HEK293 (cell line): ENCODE data around the gene AQP12A.
"Not testable (repeated sequence)": the region's sequence is repeated elsewhere in the genome, so short reads cannot be mapped to it uniquely, and the experiment has no call there.

ENCODE experiments used
- CTCF ChIA-PET: fragments of 350-600 bp; formaldehyde crosslinking; extraction: SDS; loops from one replicate; lab custom pipeline; 2021; ENCODE audit warnings: antibody characterized with exemption; lab: Yijun Ruan, JAX
- POLR2A ChIA-PET: fragments of 300-600 bp; formaldehyde crosslinking; extraction: SDS; loops from one replicate; lab custom pipeline; 2020; ENCODE audit warnings: antibody characterized with exemption, inconsistent platforms; lab: Yijun Ruan, JAX
- H3K27ac ChIP-seq: fragments of 200-500 bp; sonication (Bioruptor generic); 2 replicates; pipeline ENCODE4 v1.5.1; 2014; ENCODE audit warnings: low read depth, low read length, control low read depth, inconsistent platforms; ENCODE audit errors: extremely low read depth
- H3K36me3 ChIP-seq, 2 experiments: fragments of 200-500 bp in 1 of 2; sonication (Bioruptor generic) in 1 of 2; 1 replicate in 1 of 2; 2 replicates in 1 of 2; pipeline ENCODE4 v1.5.1; 2014 to 2017; ENCODE audit warnings: inconsistent platforms in 2 of 2, low read length in 2 of 2; ENCODE audit not compliant: control insufficient read depth in 2 of 2, insufficient read depth in 1 of 2
- H3K4me1 ChIP-seq: fragments of 200-500 bp; sonication (Bioruptor generic); 2 replicates; pipeline ENCODE4 v1.5.1; 2014; ENCODE audit warnings: mild to moderate bottlenecking, low read length, inconsistent platforms; ENCODE audit not compliant: control insufficient read depth, insufficient read depth
- H3K4me3 ChIP-seq: 2 replicates; pipeline ENCODE4 v1.5.1; 2011; ENCODE audit warnings: low read depth, mild to moderate bottlenecking, control low read depth, low read length, moderate library complexity
- H3K9me3 ChIP-seq: fragments of 200-500 bp; sonication (Bioruptor generic); 2 replicates; pipeline ENCODE4 v1.5.1; 2014; ENCODE audit warnings: low read depth, low read length, inconsistent platforms; ENCODE audit not compliant: control insufficient read depth, insufficient read depth
- ZNF335 ChIP-seq: fragments of 450-650 bp; formaldehyde crosslinking; conservative IDR thresholded peaks from 2 replicates; pipeline ENCODE4 v1.5.1; 2016; ENCODE audit warnings: missing biosample characterization, missing genetic modification characterization

Gene AQP12A

DNA sequence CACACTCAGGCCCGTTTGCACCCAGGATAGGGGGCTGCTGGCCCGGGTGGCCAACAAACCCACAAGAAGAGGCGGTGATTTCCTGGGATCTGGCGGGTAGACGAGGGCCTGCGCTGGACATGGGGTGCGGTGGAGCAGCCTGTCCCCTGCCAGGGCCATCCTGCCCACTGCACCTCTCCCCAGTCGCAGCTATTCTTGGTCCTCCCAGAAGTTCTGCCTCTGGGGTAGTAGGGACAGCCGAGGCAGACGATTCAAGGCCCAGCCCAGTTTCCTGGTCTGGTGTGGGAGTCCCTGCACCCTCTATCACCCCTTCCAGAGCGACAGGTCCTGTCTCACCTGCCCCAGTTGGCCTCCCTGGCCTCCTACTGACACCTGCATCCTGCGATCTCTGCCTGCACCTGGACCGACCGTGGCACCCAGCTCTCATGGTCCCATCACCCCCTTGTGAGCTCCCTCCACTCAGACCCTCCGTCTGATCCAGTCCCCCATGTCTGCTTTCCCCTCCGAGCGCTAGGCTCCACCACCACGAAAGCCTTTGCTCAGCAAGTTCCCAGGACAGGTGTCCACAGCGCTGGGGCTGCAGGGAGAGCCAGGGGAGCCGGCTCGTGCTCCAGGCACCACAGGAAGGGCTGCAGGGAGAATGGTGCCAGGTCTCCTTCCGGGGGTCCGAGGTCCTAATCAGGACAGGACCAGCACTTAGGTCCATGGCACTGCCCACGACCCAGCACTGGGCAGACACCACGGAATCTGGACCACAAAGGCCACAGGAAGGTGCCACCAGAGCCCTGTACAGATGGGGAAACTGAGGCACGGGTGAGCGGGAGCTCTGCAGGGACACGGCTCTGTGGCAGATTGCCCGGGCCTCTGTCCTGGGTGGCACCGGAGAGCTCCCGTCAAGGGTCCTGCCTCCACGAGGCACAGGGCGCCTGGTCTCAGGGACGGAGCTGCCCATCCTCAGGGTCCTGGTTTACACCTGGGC lies 1.2 kb downstream of the AQP12A start:
- H3K27ac ChIP-seq, H3K4me1 ChIP-seq, H3K4me3 ChIP-seq, H3K36me3 ChIP-seq, POLR2A ChIA-PET, CTCF ChIA-PET, H3K9me3 ChIP-seq: not testable (repeated sequence)

DNA sequence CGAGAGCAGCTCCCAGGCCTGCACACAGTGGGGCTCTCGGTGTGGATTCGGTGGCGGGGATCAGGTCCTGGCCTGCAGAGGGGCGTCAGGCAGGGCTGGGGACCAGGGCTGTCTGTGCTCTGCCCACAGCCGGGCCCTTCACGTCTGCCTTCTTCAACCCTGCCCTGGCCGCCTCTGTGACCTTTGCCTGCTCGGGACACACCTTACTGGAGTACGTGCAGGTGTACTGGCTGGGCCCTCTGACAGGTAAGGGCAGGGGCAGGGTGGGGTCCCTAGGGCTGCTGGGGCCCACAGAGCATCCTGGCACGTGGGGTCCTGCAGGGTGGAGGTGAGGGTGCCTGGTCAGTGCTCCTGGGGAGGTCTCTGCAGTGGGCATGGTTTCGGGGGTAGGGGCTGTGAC lies 2.6 kb downstream of the AQP12A start:
- CTCF ChIA-PET, H3K4me1 ChIP-seq, H3K27ac ChIP-seq, POLR2A ChIA-PET, H3K4me3 ChIP-seq, H3K9me3 ChIP-seq, H3K36me3 ChIP-seq: not testable (repeated sequence)

DNA sequence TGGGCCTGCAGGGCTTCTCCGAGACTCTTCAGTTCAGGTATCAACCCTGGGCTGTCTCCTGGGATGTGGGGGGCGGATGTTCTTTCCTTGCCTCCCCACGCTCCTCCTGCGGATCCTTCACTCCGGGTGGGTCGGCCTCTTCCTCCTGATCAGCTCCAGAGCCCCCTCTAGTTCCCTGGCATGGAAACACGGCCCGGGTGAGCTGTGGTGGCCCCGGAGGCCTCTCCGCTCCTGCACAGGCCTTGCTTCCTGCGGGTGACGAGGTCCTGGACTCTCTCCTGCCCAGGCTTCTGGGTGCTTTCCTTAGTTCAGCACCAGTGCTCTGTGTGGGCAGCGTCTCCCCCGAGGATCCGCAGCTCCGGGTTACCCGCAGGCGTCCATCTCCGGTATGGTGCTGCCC lies 3.9 kb downstream of the AQP12A start:
- H3K9me3 ChIP-seq, H3K36me3 ChIP-seq, CTCF ChIA-PET, H3K4me3 ChIP-seq, H3K4me1 ChIP-seq, POLR2A ChIA-PET, H3K27ac ChIP-seq: not testable (repeated sequence)

DNA sequence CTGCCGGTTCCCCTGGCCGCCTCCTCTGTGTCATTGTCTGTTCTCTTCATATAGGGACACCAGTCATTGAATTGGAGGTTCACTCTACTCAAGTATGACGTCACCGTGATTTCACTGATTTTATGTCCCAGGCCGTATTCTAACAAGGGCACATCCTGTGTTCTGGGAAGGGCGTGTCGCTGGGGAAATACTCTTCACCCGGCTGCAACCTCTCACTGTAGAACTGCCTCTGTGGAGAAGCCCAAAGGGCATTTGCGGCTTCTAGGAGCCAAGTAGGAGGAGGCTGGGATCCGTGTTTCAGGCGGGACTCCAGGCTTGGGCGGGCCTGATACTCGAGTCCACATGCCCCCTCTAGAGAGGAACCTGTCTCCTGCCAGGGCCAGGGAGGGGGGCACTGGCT lies 4.8 kb downstream of the AQP12A start:
- H3K4me3 ChIP-seq, H3K9me3 ChIP-seq, CTCF ChIA-PET, H3K27ac ChIP-seq, H3K4me1 ChIP-seq, POLR2A ChIA-PET, H3K36me3 ChIP-seq: not testable (repeated sequence)

DNA sequence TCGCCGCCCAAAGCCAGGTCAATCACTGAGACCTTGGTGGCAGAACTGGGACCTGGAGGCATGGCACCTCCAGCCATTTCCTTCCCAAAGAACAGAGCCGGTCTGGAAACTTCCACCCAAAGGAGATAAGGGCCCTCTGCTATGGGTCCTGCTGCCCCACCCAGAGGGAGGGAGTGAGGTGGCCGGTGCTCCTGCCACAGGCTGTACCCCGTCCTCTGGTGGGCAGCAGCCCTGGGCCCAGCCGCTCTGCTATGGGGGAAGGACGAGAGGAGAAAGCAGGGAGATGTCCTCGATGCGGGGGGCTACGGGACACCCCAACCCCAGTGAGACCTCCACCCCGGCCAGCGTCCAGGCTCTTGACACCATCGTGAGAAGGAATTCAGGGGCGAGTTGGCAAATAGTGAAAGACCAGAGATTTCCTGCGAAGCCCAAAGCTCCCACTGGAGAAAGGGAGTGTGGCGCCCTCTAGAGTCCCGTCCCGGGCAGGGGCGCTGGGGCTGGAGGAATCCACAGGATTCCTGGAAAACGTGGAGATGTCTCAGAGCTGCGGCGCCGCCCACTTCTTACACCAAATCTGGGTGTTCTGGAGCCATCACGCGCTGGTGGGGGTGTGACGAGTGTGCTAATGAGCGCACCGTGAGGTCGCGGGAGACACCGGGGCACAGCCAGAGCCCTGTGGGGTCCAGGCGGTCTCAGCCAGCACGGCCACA lies 7.3 kb downstream of the AQP12A start:
- POLR2A ChIA-PET: not testable (repeated sequence)

DNA sequence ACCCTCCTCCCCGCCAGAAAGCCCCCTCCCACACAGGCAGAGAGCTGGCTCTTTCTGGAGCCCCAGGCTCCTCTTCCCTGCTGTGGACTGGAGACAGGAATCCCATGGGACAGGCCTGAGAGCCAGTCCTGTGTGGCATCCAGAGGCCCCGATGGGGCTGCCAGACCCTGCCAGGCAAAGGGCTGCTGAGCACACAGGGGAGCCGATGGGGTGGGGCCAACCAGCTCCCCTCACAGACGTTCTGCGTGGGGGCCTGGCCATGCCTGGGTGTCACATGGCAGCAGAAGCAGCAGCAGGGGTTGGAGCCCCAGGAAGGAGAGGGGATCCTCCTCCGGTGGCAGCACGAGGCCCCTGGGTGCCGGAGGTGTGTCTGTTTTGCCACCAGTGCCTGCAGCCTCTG lies 8.2 kb downstream of the AQP12A start:
- H3K4me3 ChIP-seq, H3K9me3 ChIP-seq, H3K27ac ChIP-seq, H3K4me1 ChIP-seq, CTCF ChIA-PET, POLR2A ChIA-PET, H3K36me3 ChIP-seq: not testable (repeated sequence)
- TF ChIP-seq ZNF335 (tag by site-specific recombination): peak; percentile 45

More for the DNA sequence above, 7.3 kb downstream of the AQP12A start:
- H3K36me3 ChIP-seq, H3K27ac ChIP-seq, CTCF ChIA-PET, H3K4me3 ChIP-seq, H3K9me3 ChIP-seq, H3K4me1 ChIP-seq: not testable (repeated sequence)

DNA sequence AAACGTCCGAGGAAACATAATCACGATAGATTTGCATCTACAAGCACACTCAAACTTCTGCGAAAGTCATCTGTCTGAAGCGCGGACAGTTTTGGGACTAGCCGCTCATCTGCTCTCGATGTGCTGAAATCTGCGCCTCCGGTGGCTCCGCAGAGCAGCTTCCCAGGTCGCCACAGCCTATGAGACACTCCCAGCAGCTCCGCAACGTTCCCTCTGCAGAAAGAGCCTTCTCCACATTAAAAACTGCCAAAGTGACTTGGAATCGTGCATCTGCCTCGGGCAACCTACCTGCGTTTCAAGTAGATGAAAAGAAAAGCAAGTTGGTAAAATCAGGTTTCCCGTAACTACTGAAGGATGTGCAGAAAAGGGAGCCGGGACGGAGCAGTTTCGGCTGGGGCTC lies 8.9 kb downstream of the AQP12A start:
- H3K9me3 ChIP-seq, H3K27ac ChIP-seq, POLR2A ChIA-PET, H3K4me3 ChIP-seq, H3K36me3 ChIP-seq, H3K4me1 ChIP-seq: not testable (repeated sequence)
- CTCF ChIA-PET: interaction anchor here (0.7 kb wide), 1 partner anchor 68 kb away, joined by 3 read pairs; no protein-coding TSS in a partner anchor
